Stimulated activated memory B cell treated with anti-CD40 and anti-IgM and Interleukin-4, amounts not matched to agents 10 μg/mL and 1 μg/mL and 100 μg/mL, for 72 hours (primary cell): ENCODE results near the gene TFAM.

Source experiments
- ATAC-seq: fragments of 150-1000 bp; cut with Tn5 transposase; 2 replicates; pipeline ENCODE4 v1.10.0; 2021
- H3K27ac Mint-ChIP-seq: one replicate; pipeline ENCODE4 v1.8.0; 2022; ENCODE audit warnings: mild to moderate bottlenecking, mixed read lengths
- H3K27me3 Mint-ChIP-seq: one replicate; pipeline ENCODE4 v1.8.0; 2022; ENCODE audit warnings: mixed read lengths
- H3K36me3 Mint-ChIP-seq: one replicate; pipeline ENCODE4 v1.8.0; 2022; ENCODE audit warnings: mixed read lengths
- H3K4me1 Mint-ChIP-seq: one replicate; pipeline ENCODE4 v1.8.0; 2022; ENCODE audit warnings: mixed read lengths
- H3K4me3 Mint-ChIP-seq: one replicate; pipeline ENCODE4 v1.8.0; 2022; ENCODE audit warnings: mild to moderate bottlenecking, moderate library complexity, mixed read lengths
- H3K9me3 Mint-ChIP-seq: one replicate; pipeline ENCODE4 v1.8.0; 2022; ENCODE audit warnings: mixed read lengths

The TFAM gene

GRCh38 chr10:58438340-58438871 is 53.2 kb downstream of the TFAM start:
- H3K27ac Mint-ChIP-seq: no peak overlapping the region
- no peaks in the 10 kb centered on the region for H3K4me1 Mint-ChIP-seq
- H3K4me3 Mint-ChIP-seq: no peak overlapping the region
- ATAC-seq: no peak
- no peaks in the 10 kb centered on the region for H3K36me3 Mint-ChIP-seq
- H3K27me3 Mint-ChIP-seq: peaks cover 23% of the 10 kb centered on the region
- peaks cover 7% of the 10 kb centered on the region for H3K9me3 Mint-ChIP-seq

- H3K27ac Mint-ChIP-seq: no peak overlapping the region
- H3K4me3 Mint-ChIP-seq: no peak overlapping the region
- peak; percentile 47 for ATAC-seq
- peaks cover 17% of the 10 kb centered on the region for H3K27me3 Mint-ChIP-seq
- peaks cover 7% of the 10 kb centered on the region for H3K9me3 Mint-ChIP-seq
- H3K4me1 Mint-ChIP-seq: no peaks in the 10 kb centered on the region
- H3K36me3 Mint-ChIP-seq: no peaks in the 10 kb centered on the region
These were observed 53.8 kb downstream of the TFAM start for GRCh38 chr10:58438986-58439385.

DNA sequence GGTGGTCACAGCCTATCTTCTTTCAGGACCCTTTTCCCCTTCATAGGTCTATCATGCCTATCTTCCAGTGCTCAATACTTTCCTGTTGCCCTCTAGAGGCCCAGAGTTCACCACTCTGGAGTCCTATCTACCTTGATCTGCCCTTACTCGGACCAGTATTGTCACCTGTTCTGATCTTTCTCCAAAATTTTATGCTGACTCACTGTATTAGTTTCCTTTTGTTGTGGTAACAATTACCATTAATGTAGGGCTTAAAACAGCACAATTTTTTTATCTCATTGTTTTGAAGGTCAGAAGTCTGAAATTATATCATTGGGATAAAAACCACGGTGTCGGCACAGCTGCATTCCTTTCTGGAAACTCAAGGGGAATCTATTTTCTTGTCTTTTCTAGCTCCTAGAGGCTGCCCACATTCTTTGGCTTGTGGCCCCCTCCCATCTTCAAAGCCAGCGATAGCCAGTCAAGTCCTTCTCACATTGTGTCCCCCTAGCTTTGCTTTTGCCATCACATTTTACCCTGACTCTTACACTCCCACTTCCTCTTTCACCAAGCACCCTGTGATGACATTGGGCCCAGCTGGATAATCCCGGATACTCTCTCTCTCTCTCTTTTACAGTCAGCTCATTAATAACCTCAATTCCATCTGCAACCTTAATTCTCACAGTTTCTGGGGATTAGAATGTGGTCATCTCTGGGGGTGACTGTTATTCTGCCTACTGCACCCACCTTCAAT is 54.6 kb downstream of the TFAM start:
- no peak overlapping the region for H3K27ac Mint-ChIP-seq
- peak; percentile 41 for ATAC-seq
- H3K36me3 Mint-ChIP-seq: no peaks in the 10 kb centered on the region
- H3K9me3 Mint-ChIP-seq: peaks cover 7% of the 10 kb centered on the region
- H3K4me1 Mint-ChIP-seq: no peaks in the 10 kb centered on the region
- H3K4me3 Mint-ChIP-seq: no peak overlapping the region
- H3K27me3 Mint-ChIP-seq: peaks cover 11% of the 10 kb centered on the region

DNA sequence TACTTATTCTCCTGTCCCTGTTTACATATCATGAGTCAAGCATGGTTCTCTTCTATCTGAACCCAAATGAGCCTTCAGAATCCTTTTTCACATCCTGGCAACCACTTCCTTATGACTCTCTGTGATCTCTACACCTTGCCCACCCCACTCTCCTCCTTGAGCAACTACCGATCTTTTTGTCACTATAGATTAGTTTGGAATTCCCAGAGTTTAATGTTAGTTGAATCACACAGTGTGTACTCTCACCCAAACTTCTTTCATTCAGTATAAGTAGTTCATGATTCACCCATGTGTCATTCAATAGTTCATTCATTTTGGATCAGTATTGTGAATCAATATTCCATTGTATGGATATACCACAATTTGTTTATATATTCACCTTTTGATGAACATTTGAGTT is 55.3 kb downstream of the TFAM start:
- Mint-ChIP-seq H3K27ac (no peak overlapping the region), H3K4me3 (no peak overlapping the region), H3K4me1 (no peaks in the 10 kb centered on the region), H3K27me3 (peaks cover 11% of the 10 kb centered on the region), H3K9me3 (peaks cover 7% of the 10 kb centered on the region), H3K36me3 (no peaks in the 10 kb centered on the region)
- no peak for ATAC-seq

DNA sequence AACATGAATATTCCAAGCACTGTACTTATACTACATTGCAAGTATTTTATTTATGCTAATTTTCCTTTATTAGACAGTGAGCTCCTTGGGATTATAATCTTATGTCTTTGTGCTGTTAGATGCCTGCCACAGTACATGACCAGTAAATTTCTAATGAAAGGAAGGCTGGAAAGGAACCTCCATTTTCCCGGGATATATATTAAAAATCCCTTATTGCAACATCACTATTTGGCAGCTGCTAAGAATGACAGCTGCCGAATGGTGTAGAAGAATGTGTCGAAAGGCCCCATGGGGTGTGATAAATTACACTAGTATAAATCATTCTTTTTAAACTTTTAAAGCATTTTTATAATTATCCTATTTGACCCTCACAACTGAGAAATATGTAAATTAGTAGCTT is 59.1 kb downstream of the TFAM start:
- ATAC-seq: no peak
- peaks cover 1% of the 10 kb centered on the region for H3K27me3 Mint-ChIP-seq
- H3K4me3 Mint-ChIP-seq: no peak overlapping the region
- H3K4me1 Mint-ChIP-seq: no peaks in the 10 kb centered on the region
- peaks cover 7% of the 10 kb centered on the region for H3K9me3 Mint-ChIP-seq
- H3K27ac Mint-ChIP-seq: no peak overlapping the region
- H3K36me3 Mint-ChIP-seq: no peaks in the 10 kb centered on the region

DNA sequence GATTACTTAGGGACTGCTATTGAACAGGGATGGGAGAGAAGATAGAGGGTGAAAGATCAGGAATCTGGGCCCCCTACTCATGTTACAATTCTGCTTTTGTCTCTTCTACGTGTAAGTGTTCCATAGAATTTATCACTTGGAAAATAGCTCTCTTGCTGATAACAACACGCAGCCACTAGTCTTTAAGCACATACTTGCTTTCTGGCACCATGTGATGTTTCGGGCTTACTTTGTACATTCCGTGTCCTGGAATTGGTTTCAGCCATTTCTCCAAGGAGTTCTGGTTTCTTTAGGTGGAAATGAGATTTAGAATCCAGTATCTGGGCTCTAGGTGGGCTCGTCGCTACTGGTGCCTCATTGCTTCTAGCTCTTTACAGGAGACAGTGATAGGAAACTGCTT is 59.7 kb downstream of the TFAM start:
- Mint-ChIP-seq H3K27ac (no peak overlapping the region), H3K4me1 (no peaks in the 10 kb centered on the region), H3K9me3 (peaks cover 7% of the 10 kb centered on the region), H3K4me3 (no peak overlapping the region), H3K27me3 (peaks cover 7% of the 10 kb centered on the region), H3K36me3 (no peaks in the 10 kb centered on the region)
- ATAC-seq: no peak

GRCh38 chr10:58448121-58448935 is 63.1 kb downstream of the TFAM start:
- ATAC-seq: no peak
- no peaks in the 10 kb centered on the region for H3K9me3 Mint-ChIP-seq
- H3K27me3 Mint-ChIP-seq: peaks cover 9% of the 10 kb centered on the region
- no peaks in the 10 kb centered on the region for H3K4me1 Mint-ChIP-seq
- no peak overlapping the region for H3K27ac Mint-ChIP-seq
- H3K4me3 Mint-ChIP-seq: no peak overlapping the region
- no peaks in the 10 kb centered on the region for H3K36me3 Mint-ChIP-seq
